Stimulated activated CD8-positive, alpha-beta memory T cell treated with anti-CD3 and anti-CD28 coated beads, Interleukin-2, amount 100 ng/mL, for 1 hour (primary cell): ENCODE results near the gene GATB.

Experiments
- DNase-seq, 2 donors: peaks; one replicate each; pipeline ENCODE4 v3.0.0-alpha.2; 2020; ENCODE audit warnings: low read depth in 2 of 2

The GATB gene, protein sequence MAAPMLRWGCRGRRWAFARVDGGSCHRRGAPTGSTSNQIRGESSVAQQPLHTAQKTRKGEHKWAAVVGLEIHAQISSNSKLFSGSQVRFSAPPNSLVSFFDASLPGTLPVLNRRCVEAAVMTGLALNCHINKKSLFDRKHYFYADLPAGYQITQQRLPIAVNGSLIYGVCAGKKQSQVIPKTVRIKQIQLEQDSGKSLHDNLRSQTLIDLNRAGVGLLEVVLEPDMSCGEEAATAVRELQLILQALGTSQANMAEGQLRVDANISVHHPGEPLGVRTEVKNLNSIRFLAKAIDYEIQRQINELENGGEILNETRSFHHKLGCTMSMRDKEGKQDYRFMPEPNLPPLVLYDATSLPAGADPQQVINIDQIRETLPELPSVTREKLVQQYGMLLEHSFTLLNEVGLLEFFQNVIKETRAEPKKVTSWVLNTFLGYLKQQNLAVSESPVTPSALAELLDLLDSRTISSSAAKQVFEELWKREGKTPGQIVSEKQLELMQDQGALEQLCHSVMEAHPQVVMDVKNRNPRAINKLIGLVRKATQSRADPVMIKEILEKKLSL

DNA sequence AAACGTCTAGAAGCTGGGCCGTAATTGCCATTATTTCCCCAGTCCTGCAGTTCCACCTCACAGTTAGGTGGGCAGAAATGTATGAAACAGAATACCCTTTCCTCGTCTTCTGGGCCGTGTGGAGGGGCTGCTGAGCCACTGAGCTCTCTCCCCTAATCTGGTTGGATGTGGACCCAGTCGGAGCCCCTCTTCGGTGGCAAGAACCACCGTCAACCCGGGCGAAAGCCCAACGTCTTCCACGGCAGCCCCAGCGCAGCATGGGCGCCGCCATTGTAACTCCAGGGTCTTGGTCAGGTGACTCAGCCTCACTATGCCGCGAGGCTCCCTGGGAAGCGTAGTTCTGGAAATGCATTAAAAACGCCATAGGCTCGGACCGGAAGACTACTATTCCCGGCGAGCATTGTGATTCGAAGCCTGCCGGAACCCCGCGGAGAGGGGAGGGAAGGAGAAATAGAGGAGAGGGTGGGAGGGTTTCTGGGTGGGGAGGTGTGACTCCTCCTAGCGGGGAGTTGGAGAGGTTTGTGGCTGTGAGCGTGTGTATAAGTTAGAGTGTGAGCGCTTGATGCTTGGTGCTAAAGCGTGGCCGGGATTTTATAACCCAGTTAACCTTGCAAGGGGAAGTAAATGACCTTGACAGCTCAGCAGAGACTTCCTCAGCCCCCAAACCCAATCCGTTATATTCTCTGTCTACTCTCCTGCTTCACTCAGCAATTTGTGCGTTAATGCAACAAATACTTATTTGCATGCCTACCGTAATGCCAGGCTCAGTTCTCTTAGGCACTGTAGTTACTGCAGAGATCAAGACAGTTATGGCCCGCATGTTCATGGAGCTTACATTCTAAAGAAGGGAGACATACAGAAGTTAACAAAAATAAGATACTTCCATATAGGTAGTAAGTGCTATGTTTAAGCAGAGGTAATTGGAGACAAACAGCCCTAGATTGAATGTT, at the start of gene GATB:
Gene GATB, minus strand, starts transcription at position 296 of the 950 bp plus-strand sequence. Its CDS starts 25 bp downstream, at position 271.
- peak; percentile 78 to 83 for DNase-seq

- DNase-seq, result no peak
These were observed 49.7 kb upstream of the GATB start for GRCh38 chr4:151810476-151810875.

DNA sequence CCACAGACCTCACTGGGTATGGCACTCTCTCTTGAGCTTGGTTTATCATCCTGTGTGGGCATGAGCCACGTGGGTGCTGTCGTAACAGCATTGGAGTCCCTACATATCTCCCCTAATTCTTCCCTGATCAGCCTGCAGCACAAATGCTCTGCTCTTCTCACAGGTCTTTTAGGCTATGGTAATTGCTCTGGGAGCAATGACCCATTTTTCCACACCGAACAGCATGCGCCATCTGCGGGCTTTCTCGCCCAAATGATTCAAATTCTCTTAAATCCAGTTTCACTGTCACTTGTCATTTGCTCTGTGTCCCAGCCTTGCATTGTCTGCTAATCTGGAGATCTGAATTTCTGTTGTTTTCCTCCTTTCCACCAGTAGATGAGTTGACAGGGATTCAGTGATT, 48.9 kb upstream of the GATB start:
- DNase-seq, result no peak

DNA sequence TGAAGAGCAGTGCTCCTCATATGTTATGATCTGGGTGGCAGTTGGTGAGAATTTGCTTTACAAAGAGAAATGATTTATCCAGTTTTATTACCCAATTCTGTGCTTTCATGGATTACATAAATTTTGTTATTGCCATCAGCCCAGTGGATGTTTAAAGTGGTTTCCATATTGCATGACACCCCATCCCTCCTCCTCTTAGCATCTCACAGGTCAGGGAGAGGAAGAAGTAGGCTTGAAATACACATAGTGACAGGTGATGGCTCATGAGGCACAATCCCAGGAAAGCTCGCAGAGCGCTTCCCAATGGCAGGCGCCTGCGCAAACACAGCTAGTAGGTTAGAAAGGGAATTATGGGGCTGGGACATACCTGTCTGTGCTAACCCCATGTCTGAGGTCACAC, 47.7 kb upstream of the GATB start:
- no peak for DNase-seq

DNA sequence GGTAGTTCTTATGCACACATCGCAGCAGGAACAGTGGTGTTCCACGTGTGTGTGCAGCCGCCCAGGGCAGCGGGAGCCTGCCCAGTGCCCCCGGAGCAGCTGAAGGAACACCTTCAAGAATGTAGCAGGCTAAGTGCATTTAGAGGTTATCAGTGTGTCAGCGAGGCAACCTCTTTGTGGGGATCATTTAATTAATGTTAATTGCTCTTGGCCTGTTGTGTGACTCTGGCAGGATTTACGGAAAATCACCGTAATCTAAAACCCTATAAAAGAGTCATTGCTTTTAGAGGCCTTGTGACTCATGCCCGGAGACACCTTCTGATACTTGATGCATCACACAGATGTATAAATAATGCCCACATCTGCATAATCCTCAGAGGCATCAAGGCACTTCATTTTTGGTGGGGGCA, 47.3 kb upstream of the GATB start:
- no peak for DNase-seq

DNA sequence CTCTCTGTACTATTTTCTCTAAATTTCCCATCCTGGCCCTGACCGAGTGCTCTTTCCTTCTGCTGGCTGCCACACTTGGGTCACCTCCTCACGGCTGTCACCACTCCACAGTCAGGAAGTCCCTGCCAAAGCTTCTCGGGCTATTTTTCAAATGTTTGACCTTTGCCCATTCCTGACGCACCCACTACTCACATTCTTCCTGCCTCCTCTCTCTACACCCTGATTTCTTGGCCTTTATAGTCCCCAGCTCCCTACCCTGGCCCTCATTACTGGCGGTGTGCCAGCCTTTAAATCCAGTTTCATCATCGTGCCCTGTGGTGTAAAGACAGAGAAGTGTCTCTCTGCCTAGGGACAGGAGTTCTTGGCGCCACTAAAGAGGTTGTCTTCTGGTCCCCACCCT, 46.4 kb upstream of the GATB start:
- DNase-seq, result no peak

GRCh38 chr4:151806511-151806927, 45.7 kb upstream of the GATB start:
- DNase-seq, result no peak

GRCh38 chr4:151804821-151805220, 44.0 kb upstream of the GATB start:
- no peak for DNase-seq

DNA sequence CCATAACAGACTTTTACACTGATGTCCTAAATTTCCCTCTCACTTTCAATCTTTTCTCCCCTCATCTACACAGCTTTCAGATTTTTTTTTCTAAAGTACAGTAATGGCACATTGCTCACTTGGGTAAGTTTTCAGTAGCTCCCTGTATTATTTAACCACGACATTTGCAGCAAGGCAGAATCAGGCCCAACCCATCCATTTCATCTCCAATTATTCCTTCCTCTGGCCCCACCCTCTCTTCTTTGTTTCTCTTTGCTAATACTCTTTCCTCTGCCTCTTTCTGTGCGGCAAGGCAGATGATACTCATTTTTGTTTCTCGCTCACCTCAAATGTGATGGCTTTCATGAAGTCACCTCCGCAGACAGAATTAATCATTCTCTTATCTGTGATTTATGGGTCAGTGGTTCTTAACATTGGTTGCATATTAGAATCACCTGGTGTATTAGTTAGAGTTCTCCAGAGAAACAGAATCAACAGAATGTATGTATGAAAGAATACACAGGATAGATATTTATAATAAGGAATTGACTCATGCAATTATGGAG, 43.4 kb upstream of the GATB start:
- DNase-seq, result no peak

- no peak for DNase-seq
These were observed 42.4 kb upstream of the GATB start for GRCh38 chr4:151803246-151803645.

- DNase-seq, result peak; percentile 5 to 26
These were observed 41.0 kb upstream of the GATB start for GRCh38 chr4:151801547-151802516.

DNA sequence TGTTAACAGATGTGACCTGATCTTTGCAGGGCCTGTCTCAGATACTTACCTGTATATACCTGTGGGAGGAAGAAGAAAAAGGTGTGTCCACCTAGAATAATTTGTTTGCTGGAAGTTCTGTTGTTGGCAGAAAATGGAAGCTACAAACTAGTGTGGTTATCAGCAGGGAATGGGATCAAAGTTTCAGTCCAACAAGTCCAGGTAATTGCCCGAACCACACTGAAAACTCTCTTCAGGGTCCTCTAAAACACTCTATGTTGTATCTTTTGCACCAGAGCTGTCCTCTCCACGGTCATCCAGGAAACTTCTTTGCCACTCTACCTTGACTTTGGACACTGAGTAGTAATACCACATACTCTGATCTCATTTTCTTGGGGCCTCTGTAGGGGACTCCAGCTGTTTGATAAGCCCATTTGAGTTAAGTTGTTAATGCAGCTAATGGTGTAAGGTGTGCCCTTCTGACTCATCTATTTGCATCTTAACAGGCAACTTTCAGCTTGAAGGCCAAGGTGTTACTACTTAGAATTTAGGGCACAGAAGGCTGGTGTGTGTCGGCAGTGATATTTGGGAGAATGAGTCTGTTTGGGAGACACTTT, 38.7 kb upstream of the GATB start:
- DNase-seq, result no peak

GRCh38 chr4:151798678-151799416, 38.0 kb upstream of the GATB start:
- DNase-seq, result no peak

DNA sequence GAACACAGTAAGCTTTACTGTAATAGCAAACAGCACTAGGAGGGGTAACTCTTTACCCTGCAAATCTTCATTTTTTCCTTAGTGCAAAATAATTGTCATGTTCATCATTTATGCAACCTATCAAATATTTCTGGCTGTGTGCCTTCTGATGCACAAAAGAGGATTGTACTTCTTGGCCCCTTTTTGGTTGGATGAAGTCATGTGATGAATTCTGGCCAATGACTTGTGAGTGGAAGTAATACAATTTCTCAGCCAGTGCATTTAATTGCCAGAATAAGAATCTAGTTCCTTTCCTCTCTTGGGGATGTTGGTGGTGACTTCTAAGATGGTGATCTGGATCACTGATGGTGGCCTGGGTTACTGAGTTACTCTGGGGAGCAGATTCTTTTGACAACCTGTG, 37.0 kb upstream of the GATB start:
- no peak for DNase-seq

- no peak for DNase-seq
These were observed 36.3 kb upstream of the GATB start for GRCh38 chr4:151797131-151797530.

GRCh38 chr4:151796106-151796505, 35.3 kb upstream of the GATB start:
- DNase-seq, result no peak

GRCh38 chr4:151792995-151793394, 32.2 kb upstream of the GATB start:
- DNase-seq, result no peak

DNA sequence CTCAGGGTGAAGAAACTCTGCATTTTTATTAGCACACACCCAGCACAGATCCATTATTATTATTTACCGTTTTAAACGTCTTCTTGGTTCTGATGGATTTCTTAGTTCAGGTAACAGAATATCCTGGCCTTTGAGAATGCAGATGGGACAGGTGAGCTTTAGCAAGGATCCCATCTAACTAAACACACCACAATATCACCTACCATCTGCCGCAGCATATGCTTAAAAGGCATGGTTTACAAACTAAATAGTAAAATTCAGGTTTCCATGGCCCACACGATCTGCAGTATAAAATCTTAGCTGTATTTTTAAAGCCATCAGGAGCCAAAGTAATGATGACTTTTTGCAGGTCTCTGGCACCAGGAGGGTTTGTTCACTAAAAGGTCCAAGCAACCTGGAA, 31.7 kb upstream of the GATB start:
- no peak for DNase-seq

- DNase-seq, result no peak
These were observed 27.2 kb upstream of the GATB start for GRCh38 chr4:151788021-151788420.

DNA sequence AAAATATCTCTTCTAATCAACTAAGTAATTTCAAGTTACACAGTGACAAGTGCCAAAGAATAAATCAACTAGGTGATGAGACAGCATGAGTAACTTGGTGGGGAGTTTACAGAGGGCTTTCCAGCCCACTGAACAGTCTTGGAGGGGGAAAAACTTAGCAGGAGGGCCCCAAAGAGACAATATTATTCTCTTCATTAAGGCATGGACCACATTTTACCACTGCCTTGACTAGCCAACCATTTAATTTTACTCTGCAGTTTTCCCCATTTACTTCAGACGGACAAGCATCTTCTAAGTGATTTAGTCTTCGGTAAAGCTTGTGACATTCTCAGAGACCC, 25.3 kb upstream of the GATB start:
- no peak for DNase-seq
